Fibroblast of mammary gland (primary cell): ENCODE data around the gene ADGRB3.

ENCODE experiments used
- DNase-seq: peaks from one replicate; pipeline ENCODE4 v3.0.0-alpha.2; 2010; ENCODE audit warnings: low read depth
- H3K4me3 ChIP-seq: 2 replicates; pipeline ENCODE4 v1.5.1; 2011; ENCODE audit warnings: low read depth, mild to moderate bottlenecking, low read length, moderate library complexity; ENCODE audit not compliant: control insufficient read depth
- TF ChIP-seq, protein P1 (sequence below): conservative IDR thresholded peaks from 2 replicates; pipeline ENCODE4 v1.5.1; 2011; ENCODE audit warnings: low read depth, low read length, inconsistent platforms; ENCODE audit not compliant: control insufficient read depth, insufficient read depth

ADGRB3 gene

DNA sequence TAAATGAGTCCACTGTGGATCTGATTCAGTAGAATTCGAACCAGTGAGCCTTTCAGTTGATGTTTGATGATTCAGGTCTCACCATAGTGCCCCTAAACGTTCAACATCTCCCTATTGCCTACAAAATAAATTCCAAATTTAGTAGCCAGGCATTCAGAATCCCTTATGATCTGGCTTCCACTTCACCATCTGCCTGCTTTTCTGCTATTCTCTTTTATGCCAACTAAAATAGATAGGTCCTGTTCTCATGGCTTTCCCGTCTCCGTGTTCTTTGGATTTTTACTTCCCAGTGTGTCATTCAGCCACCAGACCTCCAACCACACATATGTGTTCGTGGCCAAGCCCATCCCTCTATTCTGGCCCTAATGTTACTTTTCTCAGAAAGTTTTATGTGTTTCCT is 751.3 kb downstream of the ADGRB3 start:
- no peak overlapping the region for H3K4me3 ChIP-seq
- TF ChIP-seq, protein P1, sequence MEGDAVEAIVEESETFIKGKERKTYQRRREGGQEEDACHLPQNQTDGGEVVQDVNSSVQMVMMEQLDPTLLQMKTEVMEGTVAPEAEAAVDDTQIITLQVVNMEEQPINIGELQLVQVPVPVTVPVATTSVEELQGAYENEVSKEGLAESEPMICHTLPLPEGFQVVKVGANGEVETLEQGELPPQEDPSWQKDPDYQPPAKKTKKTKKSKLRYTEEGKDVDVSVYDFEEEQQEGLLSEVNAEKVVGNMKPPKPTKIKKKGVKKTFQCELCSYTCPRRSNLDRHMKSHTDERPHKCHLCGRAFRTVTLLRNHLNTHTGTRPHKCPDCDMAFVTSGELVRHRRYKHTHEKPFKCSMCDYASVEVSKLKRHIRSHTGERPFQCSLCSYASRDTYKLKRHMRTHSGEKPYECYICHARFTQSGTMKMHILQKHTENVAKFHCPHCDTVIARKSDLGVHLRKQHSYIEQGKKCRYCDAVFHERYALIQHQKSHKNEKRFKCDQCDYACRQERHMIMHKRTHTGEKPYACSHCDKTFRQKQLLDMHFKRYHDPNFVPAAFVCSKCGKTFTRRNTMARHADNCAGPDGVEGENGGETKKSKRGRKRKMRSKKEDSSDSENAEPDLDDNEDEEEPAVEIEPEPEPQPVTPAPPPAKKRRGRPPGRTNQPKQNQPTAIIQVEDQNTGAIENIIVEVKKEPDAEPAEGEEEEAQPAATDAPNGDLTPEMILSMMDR, result no peak
- DNase-seq, result no peak

DNA sequence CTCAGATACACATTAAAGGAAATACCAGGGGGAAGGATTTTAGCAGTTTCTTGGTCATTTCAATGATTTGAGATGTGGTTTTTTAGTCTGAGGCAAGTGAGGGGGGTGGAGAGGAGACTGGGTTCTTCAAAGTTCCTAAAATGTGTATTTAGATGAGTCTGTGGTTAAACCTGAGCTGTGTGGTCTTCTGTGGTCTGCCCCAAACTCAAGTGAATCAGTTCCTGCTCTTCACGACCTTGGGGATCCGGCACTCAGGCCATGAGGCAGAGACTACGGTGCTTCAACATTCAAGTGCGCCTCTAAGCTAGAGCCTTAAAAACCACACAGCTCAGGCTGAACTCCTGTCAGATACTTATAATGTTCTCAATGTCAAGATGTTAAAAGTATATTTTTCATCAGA is 755.0 kb downstream of the ADGRB3 start:
- DNase-seq, result no peak
- no peak overlapping the region for H3K4me3 ChIP-seq

DNA sequence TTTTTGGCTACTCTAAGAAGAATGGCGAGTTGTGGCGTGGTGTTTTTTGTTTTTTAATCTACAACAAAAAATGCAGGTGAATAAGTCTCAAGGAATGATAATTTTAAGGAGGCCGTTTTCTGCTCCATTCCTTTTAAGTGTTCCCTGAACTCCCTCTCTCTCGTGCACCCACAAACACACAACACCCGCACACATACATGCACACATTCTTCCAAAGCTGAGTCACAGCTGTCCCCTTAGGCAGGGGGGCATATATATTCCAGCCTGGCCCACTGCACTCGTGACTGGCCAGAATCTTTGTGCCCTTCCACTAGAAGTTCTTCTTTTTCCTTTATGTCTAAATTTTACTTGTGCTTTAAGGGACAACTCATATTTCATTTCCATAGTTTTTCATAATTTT is 756.0 kb downstream of the ADGRB3 start:
- TF ChIP-seq, protein P1, result no peak
- DNase-seq, result no peak
- no peak overlapping the region for H3K4me3 ChIP-seq

More for the DNA sequence above, 755.0 kb downstream of the ADGRB3 start:
- TF ChIP-seq, protein P1, result no peak

DNA sequence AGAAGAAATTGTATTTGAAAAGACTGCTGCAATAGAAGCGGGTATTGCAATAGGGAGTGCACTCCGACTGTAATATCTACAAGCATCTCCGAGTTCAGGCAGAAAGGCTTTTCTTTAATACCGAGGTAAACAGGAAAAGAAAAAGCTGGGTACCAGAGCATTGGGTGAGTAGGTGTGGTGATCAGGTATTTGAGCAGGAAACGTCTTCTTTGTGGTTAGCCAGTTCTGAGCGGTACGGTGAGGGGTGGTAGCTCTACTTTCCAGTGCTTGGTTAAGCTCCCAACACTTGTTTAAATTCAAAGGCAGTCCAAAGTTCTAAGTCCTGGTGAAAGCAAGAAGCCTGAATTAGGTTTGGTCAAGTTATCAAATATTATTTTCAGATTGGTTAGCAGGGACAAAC is 757.7 kb downstream of the ADGRB3 start:
- no peak for DNase-seq
- TF ChIP-seq, protein P1, result no peak
- no peak overlapping the region for H3K4me3 ChIP-seq

DNA sequence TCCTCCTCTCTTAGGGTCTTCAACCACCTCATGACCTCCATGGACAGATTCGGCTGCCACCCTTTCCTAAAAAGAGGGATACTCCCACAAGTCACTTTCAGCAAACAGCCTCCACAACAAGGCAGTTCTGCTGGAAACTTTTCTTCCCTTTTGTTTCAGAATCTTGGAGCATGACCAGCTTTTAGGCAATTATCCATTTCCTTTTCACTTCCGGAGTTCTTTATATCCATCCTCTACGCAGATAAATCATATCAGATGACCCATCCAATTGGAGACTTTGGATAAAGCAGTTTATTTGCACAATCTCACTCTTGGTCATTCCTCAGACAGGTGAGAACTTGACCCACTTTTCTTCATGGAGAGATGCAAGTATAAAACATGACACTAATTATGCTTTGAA is 763.2 kb downstream of the ADGRB3 start:
- no peak for DNase-seq
- no peak overlapping the region for H3K4me3 ChIP-seq
- TF ChIP-seq, protein P1, result no peak

DNA sequence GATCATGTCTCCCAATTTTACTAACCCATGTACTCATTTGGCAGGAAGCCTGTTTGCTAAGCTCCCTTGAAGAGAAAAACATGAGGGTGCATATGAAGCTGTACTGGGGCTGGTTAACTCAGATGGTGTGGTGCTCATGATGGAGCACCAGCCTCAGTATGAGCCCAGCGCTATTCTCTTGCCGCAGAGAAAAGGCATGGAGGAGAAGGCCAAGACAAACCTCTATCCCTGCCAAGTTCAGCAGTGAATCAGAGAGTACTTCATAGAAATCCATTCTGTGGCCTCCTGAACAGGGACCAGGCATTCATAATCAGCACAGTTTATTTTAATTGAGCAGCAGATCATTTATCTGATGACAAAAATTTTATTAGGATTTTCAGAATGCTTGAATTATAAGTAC is 763.6 kb downstream of the ADGRB3 start:
- H3K4me3 ChIP-seq, result no peak overlapping the region
- no peak for DNase-seq
- TF ChIP-seq, protein P1, result no peak

DNA sequence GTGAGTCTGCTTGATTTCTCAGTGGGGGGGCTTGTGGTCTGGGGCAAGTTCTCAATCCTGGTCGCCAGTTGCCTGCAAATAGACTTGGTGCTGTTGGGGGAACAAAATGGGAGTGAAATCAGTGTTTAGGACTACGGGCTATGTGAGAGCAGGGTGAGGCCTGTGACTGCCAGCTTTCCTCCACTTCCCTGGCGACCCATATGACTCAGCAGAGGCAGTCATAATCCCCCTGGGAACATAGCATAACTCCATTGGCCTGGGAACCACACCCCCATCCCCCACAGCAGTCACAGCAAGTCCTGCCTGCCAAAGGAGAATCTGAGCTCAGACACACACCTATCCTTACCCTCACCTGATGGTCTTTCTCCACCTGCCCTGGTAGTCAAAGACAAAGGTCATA is 773.8 kb downstream of the ADGRB3 start:
- TF ChIP-seq, protein P1, result no peak
- DNase-seq, result no peak
- no peak overlapping the region for H3K4me3 ChIP-seq
